Heart right ventricle (tissue), 16 donors: Measurements from ENCODE around the gene TIMM8A. TPM values are rescaled to one million over a fixed set of nuclear protein-coding genes. Genes with fewer than 3 reads are reported as not detected.

Source experiments
- ATAC-seq, 8 donors: fragments of 200-7000 bp; cut with Tn5 transposase; one replicate each; pipeline ENCODE4 v1.9.1; 2020; ENCODE audit warnings: mild to moderate bottlenecking in 8 of 8, moderate library complexity in 8 of 8, moderate number of reproducible peaks in 1 of 8
- DNase-seq, 2 donors: peaks; one replicate each; pipeline ENCODE4 v3.0.0-alpha.2; 2020
- H3K27ac ChIP-seq, 10 donors: fragments of 200-600 bp; sonication (generic) in 2 of 10; one replicate each; pipeline versions ENCODE4 v1.5.0 to v1.8.0; 2020 to 2022; ENCODE audit warnings: mild to moderate bottlenecking in 3 of 10
- H3K27me3 ChIP-seq, 7 donors: fragments of 200-600 bp; one replicate each; pipeline ENCODE4 v1.8.0; 2021 to 2022; ENCODE audit warnings: mild to moderate bottlenecking in 2 of 7
- H3K36me3 ChIP-seq, 9 donors: fragments of 200-600 bp; sonication (generic) in 1 of 9; one replicate each; pipeline versions ENCODE4 v1.5.0 to v1.8.0; 2020 to 2022; ENCODE audit warnings: mild to moderate bottlenecking in 2 of 9
- H3K4me1 ChIP-seq, 9 donors: fragments of 200-600 bp; sonication (generic) in 1 of 9; one replicate each; pipeline versions ENCODE4 v1.5.0 to v1.8.0; 2020 to 2022; ENCODE audit warnings: mild to moderate bottlenecking in 4 of 9
- H3K4me3 ChIP-seq, 10 donors: fragments of 200-600 bp; sonication (generic) in 2 of 10; one replicate each; pipeline versions ENCODE4 v1.5.0 to v1.8.0; 2020 to 2022; ENCODE audit warnings: mild to moderate bottlenecking in 7 of 10, moderate library complexity in 2 of 10
- H3K9me3 ChIP-seq, 11 donors: fragments of 200-600 bp in 10 of 11; sonication (generic) in 2 of 11; one replicate each; pipeline versions ENCODE4 v1.5.0 to v1.8.0; 2013 to 2022; ENCODE audit warnings: mild to moderate bottlenecking in 2 of 11, control low read depth in 1 of 11, moderate library complexity in 1 of 11
- WGBS, 2 donors: extraction: QIAGEN DNeasy Blood & Tissue Kit; methylation state at CpG; one replicate each; pipeline ENCODE4 v1.1.7; 2013; ENCODE audit warnings: inconsistent platforms in 1 of 2; 5-methylcytosine and 5-hydroxymethylcytosine counted together
- intact Hi-C, 10 donors: fragments of 100-400 bp; cut with DNase I; formaldehyde crosslinking; loops; one replicate each; pipeline versions ENCODE4 v1.11.1 to v1.14.2; 2022
- polyA plus RNA-seq, 2 donors: library from polyadenylated mRNA; stranded (reverse); fragments of 200-250 nt; gene quantifications; one replicate each; pipeline ENCODE4 v1.2.3, GENCODE V29; 2013
- total RNA-seq, 10 donors: library from RNA; stranded (reverse); fragmentation: NEBNext Ultra II Directional in 3 of 10; extraction: Animal tissue kit (Norgen Biotek cat#: 25700) in 3 of 10; gene quantifications; one replicate each; pipeline versions ENCODE4 v1.2.1 to v1.2.4, GENCODE V29; 2021 to 2023
- TF ChIP-seq, protein P1 (sequence below), 9 donors: fragments of 200-600 bp; sonication (generic) in 2 of 9; IDR thresholded peaks; one replicate each; pipeline versions ENCODE4 v1.5.0 to v1.8.0; 2021 to 2022; ENCODE audit warnings: antibody characterized with exemption in 9 of 9, mild to moderate bottlenecking in 5 of 9, moderate library complexity in 1 of 9
- donor health status: Arrhythmogenic right ventricular cardiomyopathy.
- donor health status: ischemic (EF 13 %, LVEDD 7.1; RV severe dilation, severe dysfunction).
- donor health status: healthy with polysubstance abuse.
- donor health status: DM: no; HTN: yes; CAD: no.
- donor health status: DM: no; HTN: no; CAD: no.
- donor health status: ischemic (EF 25% LVEDD 6.9; RV normal size, moderate dysfunction).
- donor health status: ischemic (EF 25% LVEDD 5.7; RV mildly dilated, moderate dysfunction).
- donor health status: healthy.
- donor health status: DM: yes; HTN: yes; CAD: no.
- donor health status: Ischemic cardiomyopathy.
- donor health status: ischemic (EF 35%, LVEDD 5.7; RV mildly dilated, moderate dysfunction).
- donor health status: nonischemic (EF 11% LVEDD 7.7; RV severe dilation, severe dysfunction).
- donor health status: DM: yes; HTN: yes; CAD: no.
- donor health status: PGD.
- donor health status: ischemic (EF 29% LVEDD 5.4; RV normal size, mild dysfunction).
- donor health status: nonischemic (EF 23%, LVEDD 6.1; RV moderate dilation, normal function).

TIMM8A gene
- total and polyA plus RNA-seq, 12 donors: 6.8 to 28.2 (median 19.2) TPM

DNA sequence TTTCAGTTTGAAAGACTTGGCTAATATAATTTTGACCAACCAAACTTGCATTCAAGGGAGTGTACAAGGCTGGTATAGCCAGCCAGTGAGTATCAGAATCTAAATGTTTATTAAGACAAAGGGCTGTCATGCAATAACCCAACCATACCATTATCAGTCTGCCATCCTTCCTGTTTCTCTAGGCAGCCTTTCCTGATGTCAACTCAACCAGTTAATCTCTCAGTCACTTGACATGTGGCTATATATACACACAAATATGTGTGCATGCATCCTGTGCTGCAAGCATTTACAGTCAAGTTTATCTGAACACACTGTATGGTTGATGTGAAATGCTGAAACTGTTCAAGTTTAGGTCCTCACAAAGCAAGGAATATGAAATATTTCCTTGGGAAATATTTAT lies 20.3 kb upstream of the TIMM8A start:
- DNase-seq (no peak), ATAC-seq (no peak)
- no peaks in the 10 kb centered on the region for H3K36me3 ChIP-seq
- H3K4me3 ChIP-seq: no peak overlapping the region
- intact Hi-C loops: no loop called here
- no peaks in the 10 kb centered on the region for H3K4me1 ChIP-seq
- no peaks in the 10 kb centered on the region for H3K9me3 ChIP-seq
- H3K27ac ChIP-seq: no peak overlapping the region
- H3K27me3 ChIP-seq: peaks cover 0 to 26% (median 0%) of the 10 kb centered on the region in 7 donors
- TF ChIP-seq, protein P1, sequence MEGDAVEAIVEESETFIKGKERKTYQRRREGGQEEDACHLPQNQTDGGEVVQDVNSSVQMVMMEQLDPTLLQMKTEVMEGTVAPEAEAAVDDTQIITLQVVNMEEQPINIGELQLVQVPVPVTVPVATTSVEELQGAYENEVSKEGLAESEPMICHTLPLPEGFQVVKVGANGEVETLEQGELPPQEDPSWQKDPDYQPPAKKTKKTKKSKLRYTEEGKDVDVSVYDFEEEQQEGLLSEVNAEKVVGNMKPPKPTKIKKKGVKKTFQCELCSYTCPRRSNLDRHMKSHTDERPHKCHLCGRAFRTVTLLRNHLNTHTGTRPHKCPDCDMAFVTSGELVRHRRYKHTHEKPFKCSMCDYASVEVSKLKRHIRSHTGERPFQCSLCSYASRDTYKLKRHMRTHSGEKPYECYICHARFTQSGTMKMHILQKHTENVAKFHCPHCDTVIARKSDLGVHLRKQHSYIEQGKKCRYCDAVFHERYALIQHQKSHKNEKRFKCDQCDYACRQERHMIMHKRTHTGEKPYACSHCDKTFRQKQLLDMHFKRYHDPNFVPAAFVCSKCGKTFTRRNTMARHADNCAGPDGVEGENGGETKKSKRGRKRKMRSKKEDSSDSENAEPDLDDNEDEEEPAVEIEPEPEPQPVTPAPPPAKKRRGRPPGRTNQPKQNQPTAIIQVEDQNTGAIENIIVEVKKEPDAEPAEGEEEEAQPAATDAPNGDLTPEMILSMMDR (IDR thresholded peaks at IDR 0.05): no peak

DNA sequence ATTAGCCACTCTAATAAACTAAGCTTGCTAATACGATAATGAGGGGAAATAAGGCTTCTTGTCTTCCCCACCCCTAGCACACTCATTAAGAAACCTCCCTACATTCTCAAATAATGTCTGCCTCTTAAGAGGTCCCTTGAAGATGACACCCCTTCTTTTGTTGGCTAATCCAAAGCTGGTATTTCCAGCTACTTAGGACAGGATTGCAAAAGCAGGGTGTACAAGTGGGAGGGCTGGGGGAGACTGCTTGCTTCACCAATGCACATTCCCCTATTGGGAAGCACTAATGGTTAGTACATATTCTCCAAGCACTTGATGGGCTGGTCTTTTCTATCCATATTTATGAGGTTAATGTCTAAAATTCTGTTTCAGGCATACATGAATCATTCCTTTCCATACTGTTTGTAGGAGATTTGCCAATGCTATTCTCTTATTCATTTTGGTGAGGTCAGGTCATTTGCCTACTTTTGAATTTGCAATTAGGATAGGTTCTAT lies 16.8 kb upstream of the TIMM8A start:
- TF ChIP-seq, protein P1 (IDR thresholded peaks at IDR 0.05): no peak
- DNase-seq (no peak), ATAC-seq (no peak)
- no peaks in the 10 kb centered on the region for H3K36me3 ChIP-seq
- H3K4me1 ChIP-seq: no peaks in the 10 kb centered on the region
- H3K27me3 ChIP-seq: peaks cover 0 to 41% (median 0%) of the 10 kb centered on the region in 7 donors
- no peak overlapping the region for H3K4me3 ChIP-seq
- H3K9me3 ChIP-seq: no peaks in the 10 kb centered on the region
- 94 to 100% methylated on average over 1 of the region's 1 CpG for WGBS, 2 donors
- no peak overlapping the region for H3K27ac ChIP-seq
- intact Hi-C loops: no loop called here

DNA sequence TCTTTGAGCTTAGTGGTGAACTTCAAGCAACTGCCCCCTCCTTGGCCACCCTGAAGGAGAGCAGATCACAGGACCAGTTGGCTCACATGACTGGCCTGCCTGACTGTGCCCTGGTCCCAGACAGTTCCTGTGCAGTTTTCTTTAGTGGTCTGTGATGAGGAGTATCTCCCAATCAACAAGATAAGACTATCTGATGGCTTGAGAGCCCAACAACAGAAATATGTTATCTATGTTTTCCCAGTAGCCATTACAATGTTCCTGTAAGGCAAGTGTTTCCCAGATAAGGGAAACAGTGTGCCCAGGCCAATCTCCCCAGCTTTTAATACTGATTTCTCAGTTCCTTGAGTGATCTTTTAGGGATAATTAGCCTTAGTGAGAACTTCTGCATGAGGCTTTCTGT lies 14.2 kb upstream of the TIMM8A start:
- H3K9me3 ChIP-seq: no peaks in the 10 kb centered on the region
- peaks cover 0 to 32% (median 0%) of the 10 kb centered on the region in 7 donors for H3K27me3 ChIP-seq
- DNase-seq: no peak
- H3K4me1 ChIP-seq: no peaks in the 10 kb centered on the region
- intact Hi-C loops: no loop called here
- TF ChIP-seq, protein P1 (IDR thresholded peaks at IDR 0.05): no peak
- H3K36me3 ChIP-seq: peaks cover 0 to 10% (median 0%) of the 10 kb centered on the region in 9 donors
- H3K4me3 ChIP-seq: no peak overlapping the region
- ATAC-seq: no peak
- no peak overlapping the region for H3K27ac ChIP-seq

DNA sequence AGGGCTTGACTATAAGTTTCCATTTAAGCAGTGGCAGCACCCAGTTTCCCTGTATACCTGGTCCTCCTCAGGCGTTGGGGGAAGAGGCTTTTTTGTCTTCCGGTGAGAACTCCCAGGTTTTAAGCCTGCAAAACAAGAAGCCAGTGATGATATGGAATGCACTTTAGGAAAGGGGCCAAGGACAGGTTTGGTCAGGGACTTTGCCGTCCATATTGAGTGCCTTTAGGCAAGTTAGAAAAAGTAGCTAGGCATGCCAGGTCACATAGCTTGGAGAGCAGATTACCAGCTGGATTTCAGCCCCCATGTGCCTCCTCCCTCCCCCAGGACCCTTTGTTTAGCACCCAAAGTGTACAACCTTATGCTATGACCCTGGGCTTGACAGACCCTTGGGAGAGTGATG lies 13.6 kb upstream of the TIMM8A start:
- H3K9me3 ChIP-seq: no peaks in the 10 kb centered on the region
- no peak overlapping the region for H3K27ac ChIP-seq
- intact Hi-C loops: no loop called here
- TF ChIP-seq, protein P1 (IDR thresholded peaks at IDR 0.05): no peak
- no peak overlapping the region for H3K4me3 ChIP-seq
- DNase-seq: no peak
- H3K27me3 ChIP-seq: peaks cover 0 to 30% (median 0%) of the 10 kb centered on the region in 7 donors
- H3K36me3 ChIP-seq: peaks cover 0 to 10% (median 0%) of the 10 kb centered on the region in 9 donors
- no peaks in the 10 kb centered on the region for H3K4me1 ChIP-seq
- WGBS, 2 donors: 85 to 91% methylated on average over 3 of the region's 3 CpGs
- no peak for ATAC-seq
